OCI-LY1 (cell line): Measurements from ENCODE around the gene KRTAP22-1.

Experiments used
- H2AFZ ChIP-seq: fragments of 200-600 bp; sonication (generic), shearing (Covaris generic); 2 replicates; pipeline ENCODE4 v1.6.0; 2014; ENCODE audit warnings: antibody characterized with exemption, mild to moderate bottlenecking, low read length
- H3F3A ChIP-seq: fragments of 200-600 bp; sonication (generic), shearing (Covaris generic); 2 replicates; pipeline ENCODE4 v1.6.0; 2014; ENCODE audit warnings: mild to moderate bottlenecking, antibody characterized with exemption, low read length, moderate library complexity; ENCODE audit not compliant: insufficient read depth
- H3K27ac ChIP-seq: fragments of 200-600 bp; sonication (generic); 2 replicates; pipeline ENCODE4 v1.5.1; 2014; ENCODE audit warnings: low read length, mixed run types, mild to moderate bottlenecking, low read depth; ENCODE audit not compliant: poor library complexity, severe bottlenecking
- H3K27me3 ChIP-seq: fragments of 200-600 bp; sonication (generic); 2 replicates; pipeline ENCODE4 v1.6.0; 2014; ENCODE audit warnings: antibody characterized with exemption, mild to moderate bottlenecking, low read length, moderate library complexity; ENCODE audit not compliant: insufficient read depth
- H3K36me3 ChIP-seq: fragments of 200-600 bp; sonication (generic); 2 replicates; pipeline ENCODE4 v1.6.1; 2014; ENCODE audit warnings: mild to moderate bottlenecking, antibody characterized with exemption, low read length, moderate library complexity, mixed read lengths; ENCODE audit not compliant: insufficient read depth
- H3K4me1 ChIP-seq: fragments of 200-600 bp; sonication (generic); 2 replicates; pipeline ENCODE4 v1.5.1; 2014; ENCODE audit warnings: mild to moderate bottlenecking, low read length, moderate library complexity; ENCODE audit not compliant: insufficient read depth, severe bottlenecking
- H3K4me2 ChIP-seq: fragments of 200-600 bp; sonication (generic), shearing (Covaris generic); 2 replicates; pipeline ENCODE4 v1.6.1; 2014; ENCODE audit warnings: low read length
- H3K4me3 ChIP-seq: fragments of 200-600 bp; sonication (generic); 2 replicates; pipeline ENCODE4 v1.5.1; 2014; ENCODE audit warnings: low read length, low read depth, mild to moderate bottlenecking, mixed read lengths; ENCODE audit not compliant: poor library complexity, severe bottlenecking
- H3K79me2 ChIP-seq: fragments of 200-600 bp; shearing (Covaris generic); 2 replicates; pipeline ENCODE4 v1.6.1; 2016; ENCODE audit warnings: mixed run types, low read length, mixed read lengths; ENCODE audit not compliant: insufficient read depth
- H3K9ac ChIP-seq: fragments of 200-600 bp; sonication (generic), shearing (Covaris generic); 2 replicates; pipeline ENCODE4 v1.6.1; 2014; ENCODE audit warnings: mild to moderate bottlenecking, low read length, mixed read lengths
- H3K9me2 ChIP-seq: fragments of 200-600 bp; sonication (generic), shearing (Covaris generic); 2 replicates; pipeline ENCODE4 v1.6.1; 2014; ENCODE audit warnings: low read depth, mild to moderate bottlenecking, low read length, mixed read lengths
- H3K9me3 ChIP-seq: fragments of 200-600 bp; shearing (Covaris generic); 2 replicates; pipeline ENCODE4 v1.6.1; 2014; ENCODE audit warnings: low read length, mixed read lengths
- H4K20me1 ChIP-seq: fragments of 200-600 bp; sonication (generic), shearing (Covaris generic); 2 replicates; pipeline ENCODE4 v1.6.0; 2016; ENCODE audit warnings: mild to moderate bottlenecking, low read length; ENCODE audit not compliant: insufficient read depth
- EZH2 ChIP-seq: fragments of 200-600 bp; sonication (generic), shearing (Covaris generic); IDR thresholded peaks from 2 replicates; pipeline ENCODE4 v1.8.0; 2017; ENCODE audit warnings: borderline replicate concordance, mixed run types, mild to moderate bottlenecking, antibody characterized with exemption, low read length, moderate library complexity, mixed read lengths
- TF ChIP-seq, protein P1 (sequence below): fragments of 200-600 bp; sonication (generic), shearing (Covaris generic); IDR thresholded peaks from 2 replicates; pipeline ENCODE4 v1.5.1; 2017; ENCODE audit warnings: mild to moderate bottlenecking, antibody characterized with exemption, low read length, moderate library complexity, mixed read lengths

KRTAP22-1 gene

DNA sequence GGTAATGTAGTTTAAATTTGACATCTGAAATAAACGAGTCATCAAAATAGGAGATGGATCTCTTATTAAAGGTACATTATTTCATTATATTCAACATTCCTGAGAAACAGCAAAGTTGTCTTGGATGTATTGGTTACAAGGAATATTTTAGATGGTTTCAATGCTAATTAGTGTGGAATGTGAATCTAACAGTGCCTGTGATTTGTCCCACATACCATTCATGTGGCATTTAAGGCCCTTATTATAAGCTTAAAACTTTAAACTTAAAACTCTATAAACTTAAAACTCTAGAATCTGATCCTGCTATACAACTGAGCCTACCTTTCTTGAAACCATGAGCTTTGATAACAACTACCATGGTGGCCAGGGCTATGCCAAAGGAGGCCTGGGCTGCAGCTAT, at the start of gene KRTAP22-1:
TSS of gene KRTAP22-1 (plus strand) at position 301 of the 400 bp plus-strand sequence.
- H3F3A ChIP-seq: no peaks in the 10 kb centered on the region
- H3K4me2 ChIP-seq: no peak within 1 kb of the TSS
- no peaks in the 10 kb centered on the region for H4K20me1 ChIP-seq
- no peak within 1 kb of the TSS for H3K27ac ChIP-seq
- H3K4me1 ChIP-seq: no peaks in the 10 kb centered on the region
- H2AFZ ChIP-seq: no peak within 1 kb of the TSS
- H3K36me3 ChIP-seq: no peaks in the 10 kb centered on the region
- H3K79me2 ChIP-seq: no peaks in the 10 kb centered on the region
- no peaks in the 10 kb centered on the region for H3K27me3 ChIP-seq
- TF ChIP-seq EZH2: no peak
- TF ChIP-seq, protein P1, sequence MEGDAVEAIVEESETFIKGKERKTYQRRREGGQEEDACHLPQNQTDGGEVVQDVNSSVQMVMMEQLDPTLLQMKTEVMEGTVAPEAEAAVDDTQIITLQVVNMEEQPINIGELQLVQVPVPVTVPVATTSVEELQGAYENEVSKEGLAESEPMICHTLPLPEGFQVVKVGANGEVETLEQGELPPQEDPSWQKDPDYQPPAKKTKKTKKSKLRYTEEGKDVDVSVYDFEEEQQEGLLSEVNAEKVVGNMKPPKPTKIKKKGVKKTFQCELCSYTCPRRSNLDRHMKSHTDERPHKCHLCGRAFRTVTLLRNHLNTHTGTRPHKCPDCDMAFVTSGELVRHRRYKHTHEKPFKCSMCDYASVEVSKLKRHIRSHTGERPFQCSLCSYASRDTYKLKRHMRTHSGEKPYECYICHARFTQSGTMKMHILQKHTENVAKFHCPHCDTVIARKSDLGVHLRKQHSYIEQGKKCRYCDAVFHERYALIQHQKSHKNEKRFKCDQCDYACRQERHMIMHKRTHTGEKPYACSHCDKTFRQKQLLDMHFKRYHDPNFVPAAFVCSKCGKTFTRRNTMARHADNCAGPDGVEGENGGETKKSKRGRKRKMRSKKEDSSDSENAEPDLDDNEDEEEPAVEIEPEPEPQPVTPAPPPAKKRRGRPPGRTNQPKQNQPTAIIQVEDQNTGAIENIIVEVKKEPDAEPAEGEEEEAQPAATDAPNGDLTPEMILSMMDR: no peak
- H3K9me2 ChIP-seq: no peaks in the 10 kb centered on the region
- H3K9me3 ChIP-seq: no peaks in the 10 kb centered on the region
- no peak within 1 kb of the TSS for H3K9ac ChIP-seq
- H3K4me3 ChIP-seq: no peak within 1 kb of the TSS

DNA sequence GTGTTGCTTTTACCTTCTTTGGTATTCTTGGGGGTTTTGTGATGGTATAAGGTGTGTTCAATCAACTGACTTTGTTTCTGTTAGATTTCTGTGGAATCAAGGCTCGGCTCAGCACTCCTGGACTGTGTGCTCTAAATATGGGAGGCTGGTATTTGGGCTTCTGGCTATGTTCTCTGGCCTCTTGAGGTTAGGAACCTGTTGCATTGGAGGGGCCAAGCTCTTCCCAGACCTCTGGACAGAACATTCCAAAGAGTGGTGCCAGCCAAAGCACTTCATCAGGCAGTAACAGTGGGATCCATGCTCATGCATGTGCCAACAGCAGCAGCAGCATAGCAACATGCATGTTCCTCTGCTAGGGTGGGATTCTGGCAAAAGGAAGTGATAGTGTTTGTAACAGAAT, 48.1 kb upstream of the KRTAP22-1 start:
- no peaks in the 10 kb centered on the region for H3K27me3 ChIP-seq
- H3K9me3 ChIP-seq: no peaks in the 10 kb centered on the region
- H3K4me2 ChIP-seq: no peak overlapping the region

DNA sequence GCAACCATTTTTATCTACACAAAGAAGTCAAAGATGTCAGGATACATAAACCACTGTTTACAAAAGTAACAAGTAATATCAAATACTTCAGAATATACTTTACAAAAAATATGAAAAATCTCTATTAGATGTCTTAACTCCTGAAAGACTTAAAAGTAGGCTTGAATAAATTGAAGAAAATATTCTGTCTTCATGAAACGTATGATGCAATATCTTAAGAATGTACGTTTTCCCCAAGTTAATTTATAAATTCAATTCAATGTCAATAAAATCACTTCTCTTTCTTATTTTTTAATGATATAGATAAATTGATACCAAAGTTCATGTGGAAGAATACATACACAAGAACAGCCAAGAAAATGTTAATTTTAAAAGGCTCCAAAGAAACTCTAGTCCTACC, 45.8 kb upstream of the KRTAP22-1 start:
- no peak overlapping the region for H3K9ac ChIP-seq
- no peaks in the 10 kb centered on the region for H3K9me2 ChIP-seq
- no peaks in the 10 kb centered on the region for H4K20me1 ChIP-seq
- H3K27me3 ChIP-seq: no peaks in the 10 kb centered on the region
- no peaks in the 10 kb centered on the region for H3K36me3 ChIP-seq
- H3K9me3 ChIP-seq: no peaks in the 10 kb centered on the region
- no peaks in the 10 kb centered on the region for H3K4me1 ChIP-seq
- TF ChIP-seq, protein P1: no peak
- TF ChIP-seq EZH2: no peak
- no peaks in the 10 kb centered on the region for H3F3A ChIP-seq
- no peak overlapping the region for H3K27ac ChIP-seq
- H2AFZ ChIP-seq: no peak overlapping the region
- no peaks in the 10 kb centered on the region for H3K79me2 ChIP-seq
- H3K4me3 ChIP-seq: no peak overlapping the region
- H3K4me2 ChIP-seq: no peak overlapping the region

More for the DNA sequence above, 48.1 kb upstream of the KRTAP22-1 start:
- Histone ChIP-seq H3K79me2 (no peaks in the 10 kb centered on the region), H3K36me3 (no peaks in the 10 kb centered on the region), H3K9me2 (no peaks in the 10 kb centered on the region), H3F3A (no peaks in the 10 kb centered on the region), H3K4me1 (no peaks in the 10 kb centered on the region), H3K9ac (no peak overlapping the region), H2AFZ (no peak overlapping the region), H4K20me1 (no peaks in the 10 kb centered on the region), H3K4me3 (no peak overlapping the region), H3K27ac (no peak overlapping the region)
- TF ChIP-seq, protein P1: no peak
- TF ChIP-seq EZH2: no peak
